HG03521 (cell line): ENCODE data around the gene UMAD1.
A peak's percentile ranks its signal among the peaks of the same experiment; 100 is the strongest.

Experiments used
- ATAC-seq: cut with Tn5 transposase; IDR thresholded peaks from one replicate; pipeline ENCODE4 v1.9.1; 2021; ENCODE audit warnings: mild to moderate bottlenecking, moderate library complexity; ENCODE audit not compliant: unreplicated experiment

The UMAD1 gene

GRCh38 chr7:7640221-7641128 is at the start of gene UMAD1:
Gene UMAD1 (plus strand): TSS chr7:7640752. CDS start chr7:7673372, 32,620 bp downstream.
- ATAC-seq: peak; percentile 98

GRCh38 chr7:7595451-7595850 is 45.1 kb upstream of the UMAD1 start:
- no peak for ATAC-seq

- no peak for ATAC-seq
Measured at GRCh38 chr7:7596176-7596575, 44.4 kb upstream of the UMAD1 start.

- no peak for ATAC-seq
Measured at GRCh38 chr7:7607010-7607409, 33.5 kb upstream of the UMAD1 start.

- ATAC-seq: no peak
Measured at GRCh38 chr7:7609330-7609729, 31.2 kb upstream of the UMAD1 start.

- no peak for ATAC-seq
Measured at GRCh38 chr7:7612519-7612918, 28.0 kb upstream of the UMAD1 start.

- ATAC-seq: no peak
Measured at GRCh38 chr7:7613210-7613609, 27.3 kb upstream of the UMAD1 start.

GRCh38 chr7:7614018-7614741 is 26.4 kb upstream of the UMAD1 start:
- no peak for ATAC-seq

GRCh38 chr7:7617550-7617949 is 23.0 kb upstream of the UMAD1 start:
- ATAC-seq: no peak

GRCh38 chr7:7618410-7618809 is 22.1 kb upstream of the UMAD1 start:
- ATAC-seq: no peak

GRCh38 chr7:7620236-7620635 is 20.3 kb upstream of the UMAD1 start:
- ATAC-seq: no peak

- no peak for ATAC-seq
Measured at GRCh38 chr7:7620644-7621210, 19.8 kb upstream of the UMAD1 start.

- no peak for ATAC-seq
Measured at GRCh38 chr7:7628476-7628875, 12.1 kb upstream of the UMAD1 start.

- no peak for ATAC-seq
Measured at GRCh38 chr7:7630626-7631329, 9.8 kb upstream of the UMAD1 start.

- no peak for ATAC-seq
Measured at GRCh38 chr7:7639421-7639820, 1.1 kb upstream of the UMAD1 start.

- ATAC-seq: peak; percentile 3
Measured at GRCh38 chr7:7639847-7640220, 718 bp upstream of the UMAD1 start.

- ATAC-seq: peak; percentile 15
Measured at GRCh38 chr7:7641129-7641663, 644 bp downstream of the UMAD1 start.

- ATAC-seq: no peak
Measured at GRCh38 chr7:7642081-7642480, 1.5 kb downstream of the UMAD1 start.

GRCh38 chr7:7647495-7648036 is 7.0 kb downstream of the UMAD1 start:
- no peak for ATAC-seq

GRCh38 chr7:7650682-7651206 is 10.2 kb downstream of the UMAD1 start:
- ATAC-seq: no peak
